Skeletal muscle satellite cell (primary cell): ENCODE results near the gene MYL6B.
"Not testable (repeated sequence)": the region's sequence is repeated elsewhere in the genome, so short reads cannot be mapped to it uniquely, and the experiment has no call there.

Experiments used
- H3K27me3 ChIP-seq: 2 replicates; pipeline ENCODE4 v1.7.0; 2013; ENCODE audit warnings: low read length; ENCODE audit not compliant: control insufficient read depth, insufficient read depth
- H3K36me3 ChIP-seq: 2 replicates; pipeline ENCODE4 v1.7.0; 2013; ENCODE audit warnings: mild to moderate bottlenecking, control low read depth, low read length; ENCODE audit not compliant: insufficient read depth
- H3K4me1 ChIP-seq: 2 replicates; pipeline ENCODE4 v1.7.0; 2013; ENCODE audit warnings: low read length; ENCODE audit not compliant: control insufficient read depth, insufficient read depth
- H3K4me2 ChIP-seq: 2 replicates; pipeline ENCODE4 v1.7.0; 2013; ENCODE audit warnings: mild to moderate bottlenecking, low read length
- H3K4me3 ChIP-seq: 2 replicates; pipeline ENCODE4 v1.7.0; 2013; ENCODE audit warnings: low read length
- H3K9ac ChIP-seq: 2 replicates; pipeline ENCODE4 v1.7.0; 2013; ENCODE audit warnings: mild to moderate bottlenecking, low read depth, low read length, moderate library complexity
- H3K9me3 ChIP-seq: replicated peaks from 2 replicates; pipeline ENCODE4 v1.7.0; 2013; ENCODE audit warnings: mild to moderate bottlenecking, control low read depth, low read length

The MYL6B gene

GRCh38 chr12:56116267-56117081 is 35.9 kb upstream of the MYL6B start, which contains the start of gene RPL41:
Gene RPL41 (plus strand): TSS chr12:56116633.
- Histone ChIP-seq H3K4me2 (peak within 1 kb of the TSS; percentile 80), H3K4me3 (peak within 1 kb of the TSS; percentile 71), H3K9ac (peak within 1 kb of the TSS; percentile 97), H3K9me3 (no peaks in the 10 kb centered on the region), H3K4me1 (peaks cover 25% of the 10 kb centered on the region), H3K36me3 (peaks cover 30% of the 10 kb centered on the region), H3K27me3 (no peaks in the 10 kb centered on the region)

- not testable (repeated sequence) for H3K27me3 ChIP-seq, H3K9me3 ChIP-seq
- H3K4me2 ChIP-seq: peak overlapping the region; percentile 80
- H3K9ac ChIP-seq: peak overlapping the region; percentile 97
- peaks cover 27% of the 10 kb centered on the region for H3K36me3 ChIP-seq
- H3K4me3 ChIP-seq: peak overlapping the region; percentile 80
- peaks cover 25% of the 10 kb centered on the region for H3K4me1 ChIP-seq
Measured at GRCh38 chr12:56117082-56117706, 35.2 kb upstream of the MYL6B start.

GRCh38 chr12:56117778-56118687 is 34.4 kb upstream of the MYL6B start, which contains the start of gene ZC3H10:
Gene ZC3H10 (plus strand): TSS chr12:56118266. CDS start chr12:56120563, 2,297 bp downstream.
- Histone ChIP-seq H3K9me3 (no peaks in the 10 kb centered on the region), H3K4me2 (peak within 1 kb of the TSS; percentile 88), H3K4me3 (peak within 1 kb of the TSS; percentile 80), H3K36me3 (peaks cover 24% of the 10 kb centered on the region), H3K27me3 (no peaks in the 10 kb centered on the region), H3K4me1 (peaks cover 25% of the 10 kb centered on the region), H3K9ac (peak within 1 kb of the TSS; percentile 97)

GRCh38 chr12:56118688-56119357 is 33.6 kb upstream of the MYL6B start:
- peaks cover 25% of the 10 kb centered on the region for H3K4me1 ChIP-seq
- H3K9ac ChIP-seq: peak overlapping the region; percentile 97
- peaks cover 20% of the 10 kb centered on the region for H3K36me3 ChIP-seq
- no peaks in the 10 kb centered on the region for H3K27me3 ChIP-seq
- no peaks in the 10 kb centered on the region for H3K9me3 ChIP-seq
- peak overlapping the region; percentile 80 for H3K4me3 ChIP-seq
- H3K4me2 ChIP-seq: peak overlapping the region; percentile 88

- peak overlapping the region; percentile 97 for H3K9ac ChIP-seq
- no peaks in the 10 kb centered on the region for H3K9me3 ChIP-seq
- no peaks in the 10 kb centered on the region for H3K27me3 ChIP-seq
- H3K36me3 ChIP-seq: peaks cover 19% of the 10 kb centered on the region
- H3K4me1 ChIP-seq: peaks cover 25% of the 10 kb centered on the region
- H3K4me3 ChIP-seq: peak overlapping the region; percentile 80
- peak overlapping the region; percentile 88 for H3K4me2 ChIP-seq
Measured at GRCh38 chr12:56119361-56119796, 33.0 kb upstream of the MYL6B start.

- Histone ChIP-seq H3K9ac (peak overlapping the region; percentile 60), H3K4me3 (peak overlapping the region; percentile 36), H3K36me3 (peaks cover 19% of the 10 kb centered on the region), H3K27me3 (no peaks in the 10 kb centered on the region), H3K4me1 (peaks cover 21% of the 10 kb centered on the region), H3K4me2 (peak overlapping the region; percentile 88), H3K9me3 (no peaks in the 10 kb centered on the region)
Measured at GRCh38 chr12:56120158-56120846, 32.1 kb upstream of the MYL6B start.

- no peak overlapping the region for H3K4me2 ChIP-seq
- H3K9me3 ChIP-seq: no peaks in the 10 kb centered on the region
- H3K4me1 ChIP-seq: peaks cover 22% of the 10 kb centered on the region
- H3K36me3 ChIP-seq: peaks cover 19% of the 10 kb centered on the region
- H3K27me3 ChIP-seq: no peaks in the 10 kb centered on the region
- no peak overlapping the region for H3K9ac ChIP-seq
- H3K4me3 ChIP-seq: no peak overlapping the region
Measured at GRCh38 chr12:56121204-56121870, 31.1 kb upstream of the MYL6B start.

- Histone ChIP-seq H3K4me1 (peaks cover 35% of the 10 kb centered on the region), H3K9ac (no peak overlapping the region), H3K9me3 (no peaks in the 10 kb centered on the region)
Measured at GRCh38 chr12:56122637-56123036, 29.8 kb upstream of the MYL6B start.

GRCh38 chr12:56124133-56124532 is 28.3 kb upstream of the MYL6B start:
- Histone ChIP-seq H3K27me3 (no peaks in the 10 kb centered on the region), H3K36me3 (peaks cover 13% of the 10 kb centered on the region), H3K4me2 (no peak overlapping the region), H3K4me3 (no peak overlapping the region), H3K9ac (no peak overlapping the region), H3K4me1 (peaks cover 29% of the 10 kb centered on the region), H3K9me3 (no peaks in the 10 kb centered on the region)

More at GRCh38 chr12:56122637-56123036, 29.8 kb upstream of the MYL6B start:
- no peak overlapping the region for H3K4me3 ChIP-seq
- H3K4me2 ChIP-seq: no peak overlapping the region
- H3K36me3 ChIP-seq: peaks cover 13% of the 10 kb centered on the region
- no peaks in the 10 kb centered on the region for H3K27me3 ChIP-seq

- peaks cover 29% of the 10 kb centered on the region for H3K4me1 ChIP-seq
- H3K4me3 ChIP-seq: peak overlapping the region; percentile 58
- peaks cover 16% of the 10 kb centered on the region for H3K36me3 ChIP-seq
- H3K9ac ChIP-seq: peak overlapping the region; percentile 66
- H3K4me2 ChIP-seq: peak overlapping the region; percentile 87
- no peaks in the 10 kb centered on the region for H3K27me3 ChIP-seq
- H3K9me3 ChIP-seq: no peaks in the 10 kb centered on the region
Measured at GRCh38 chr12:56126732-56127239, 25.6 kb upstream of the MYL6B start.
